Heart right ventricle (tissue), 16 donors: Measurements from ENCODE around the gene TFB1M. TPM values are rescaled to one million over a fixed set of nuclear protein-coding genes. Genes with fewer than 3 reads are reported as not detected.

Experiments used
- ATAC-seq, 8 donors: fragments of 200-7000 bp; cut with Tn5 transposase; one replicate each; pipeline ENCODE4 v1.9.1; 2020; ENCODE audit warnings: mild to moderate bottlenecking in 8 of 8, moderate library complexity in 8 of 8, moderate number of reproducible peaks in 1 of 8
- DNase-seq, 2 donors: peaks; one replicate each; pipeline ENCODE4 v3.0.0-alpha.2; 2020
- H3K27ac ChIP-seq, 10 donors: fragments of 200-600 bp; sonication (generic) in 2 of 10; one replicate each; pipeline versions ENCODE4 v1.5.0 to v1.8.0; 2020 to 2022; ENCODE audit warnings: mild to moderate bottlenecking in 3 of 10
- H3K27me3 ChIP-seq, 7 donors: fragments of 200-600 bp; one replicate each; pipeline ENCODE4 v1.8.0; 2021 to 2022; ENCODE audit warnings: mild to moderate bottlenecking in 2 of 7
- H3K36me3 ChIP-seq, 9 donors: fragments of 200-600 bp; sonication (generic) in 1 of 9; one replicate each; pipeline versions ENCODE4 v1.5.0 to v1.8.0; 2020 to 2022; ENCODE audit warnings: mild to moderate bottlenecking in 2 of 9
- H3K4me1 ChIP-seq, 9 donors: fragments of 200-600 bp; sonication (generic) in 1 of 9; one replicate each; pipeline versions ENCODE4 v1.5.0 to v1.8.0; 2020 to 2022; ENCODE audit warnings: mild to moderate bottlenecking in 4 of 9
- H3K4me3 ChIP-seq, 10 donors: fragments of 200-600 bp; sonication (generic) in 2 of 10; one replicate each; pipeline versions ENCODE4 v1.5.0 to v1.8.0; 2020 to 2022; ENCODE audit warnings: mild to moderate bottlenecking in 7 of 10, moderate library complexity in 2 of 10
- H3K9me3 ChIP-seq, 11 donors: fragments of 200-600 bp in 10 of 11; sonication (generic) in 2 of 11; one replicate each; pipeline versions ENCODE4 v1.5.0 to v1.8.0; 2013 to 2022; ENCODE audit warnings: mild to moderate bottlenecking in 2 of 11, control low read depth in 1 of 11, moderate library complexity in 1 of 11
- CTCF ChIP-seq, 9 donors: fragments of 200-600 bp; sonication (generic) in 2 of 9; IDR thresholded peaks; one replicate each; pipeline versions ENCODE4 v1.5.0 to v1.8.0; 2021 to 2022; ENCODE audit warnings: antibody characterized with exemption in 9 of 9, mild to moderate bottlenecking in 5 of 9, moderate library complexity in 1 of 9
- WGBS, 2 donors: extraction: QIAGEN DNeasy Blood & Tissue Kit; methylation state at CpG; one replicate each; pipeline ENCODE4 v1.1.7; 2013; ENCODE audit warnings: inconsistent platforms in 1 of 2; 5-methylcytosine and 5-hydroxymethylcytosine counted together
- intact Hi-C, 10 donors: fragments of 100-400 bp; cut with DNase I; formaldehyde crosslinking; loops; one replicate each; pipeline versions ENCODE4 v1.11.1 to v1.14.2; 2022
- polyA plus RNA-seq, 2 donors: library from polyadenylated mRNA; stranded (reverse); fragments of 200-250 nt; gene quantifications; one replicate each; pipeline ENCODE4 v1.2.3, GENCODE V29; 2013
- total RNA-seq, 10 donors: library from RNA; stranded (reverse); fragmentation: NEBNext Ultra II Directional in 3 of 10; extraction: Animal tissue kit (Norgen Biotek cat#: 25700) in 3 of 10; gene quantifications; one replicate each; pipeline versions ENCODE4 v1.2.1 to v1.2.4, GENCODE V29; 2021 to 2023
- donor health status: Arrhythmogenic right ventricular cardiomyopathy.
- donor health status: ischemic (EF 13 %, LVEDD 7.1; RV severe dilation, severe dysfunction).
- donor health status: healthy with polysubstance abuse.
- donor health status: DM: no; HTN: yes; CAD: no.
- donor health status: DM: no; HTN: no; CAD: no.
- donor health status: ischemic (EF 25% LVEDD 6.9; RV normal size, moderate dysfunction).
- donor health status: ischemic (EF 25% LVEDD 5.7; RV mildly dilated, moderate dysfunction).
- donor health status: healthy.
- donor health status: DM: yes; HTN: yes; CAD: no.
- donor health status: Ischemic cardiomyopathy.
- donor health status: ischemic (EF 35%, LVEDD 5.7; RV mildly dilated, moderate dysfunction).
- donor health status: nonischemic (EF 11% LVEDD 7.7; RV severe dilation, severe dysfunction).
- donor health status: DM: yes; HTN: yes; CAD: no.
- donor health status: PGD.
- donor health status: ischemic (EF 29% LVEDD 5.4; RV normal size, mild dysfunction).
- donor health status: nonischemic (EF 23%, LVEDD 6.1; RV moderate dilation, normal function).

The TFB1M gene
- total and polyA plus RNA-seq, 12 donors, result 9.7 to 23.1 (median 17.9) TPM

GRCh38 chr6:155250701-155251381 is 63.4 kb downstream of the TFB1M start:
- ATAC-seq, result peak in 6 of 8 donors; percentile 19 to 61 (median 43)
- Histone ChIP-seq H3K9me3 (no peaks in the 10 kb centered on the region), H3K4me1 (peaks cover 0 to 34% (median 9%) of the 10 kb centered on the region in 9 donors), H3K27me3 (no peaks in the 10 kb centered on the region), H3K27ac (peak overlapping the region in 8 of 10 donors; percentile 20 to 68 (median 46)), H3K36me3 (peaks cover 0 to 68% (median 20%) of the 10 kb centered on the region in 9 donors), H3K4me3 (no peak overlapping the region)
- TF ChIP-seq CTCF (IDR thresholded peaks at IDR 0.05), result no peak
- DNase-seq, result no peak
- intact Hi-C loops, result loop anchor here in 1 of 10 donors (5.0 kb wide), 1 partner anchor 319 kb away; no protein-coding TSS in a partner anchor
- 67 to 73% methylated on average over 10 of the region's 10 CpGs for WGBS, 2 donors

- intact Hi-C loops, result loop anchor here in 9 of 10 donors (1.0 to 10.0 kb wide), 9 partner anchors 46 to 374 kb away; no protein-coding TSS in a partner anchor
- peaks cover 0 to 46% (median 10%) of the 10 kb centered on the region in 9 donors for H3K36me3 ChIP-seq
- ATAC-seq (peak; percentile 28 to 65 (median 49)), DNase-seq (no peak)
- TF ChIP-seq CTCF (IDR thresholded peaks at IDR 0.05), result peak in 8 of 9 donors; percentile 8 to 78 (median 64)
- H3K4me1 ChIP-seq, result peaks cover 0 to 29% (median 9%) of the 10 kb centered on the region in 9 donors
- H3K27ac ChIP-seq, result peak overlapping the region in 1 of 10 donors; percentile 2
- no peak overlapping the region for H3K4me3 ChIP-seq
- no peaks in the 10 kb centered on the region for H3K27me3 ChIP-seq
- 82% methylated on average over 30 of the region's 30 CpGs for WGBS, 2 donors
- no peaks in the 10 kb centered on the region for H3K9me3 ChIP-seq
Measured at GRCh38 chr6:155248008-155249001, 66.0 kb downstream of the TFB1M start.

DNA sequence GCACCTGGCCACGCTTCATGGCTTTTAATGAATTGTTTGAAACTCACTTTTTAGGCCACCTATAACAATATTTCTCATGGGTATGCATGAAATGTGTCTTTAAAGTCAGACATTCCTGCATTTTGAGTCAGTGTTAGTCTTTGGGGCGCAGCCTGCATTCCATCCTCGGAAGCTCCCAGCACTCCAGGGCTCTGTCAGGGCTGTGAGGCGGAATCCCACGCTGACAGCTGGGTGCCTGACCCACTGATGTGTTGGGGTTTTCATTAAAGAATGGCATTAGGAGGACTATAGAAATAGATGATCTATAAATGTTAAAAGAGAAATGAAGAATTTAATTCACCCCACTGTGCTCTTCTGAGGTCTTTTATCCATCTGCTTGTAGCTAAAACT is 66.7 kb downstream of the TFB1M start:
- 94% methylated on average over 5 of the region's 5 CpGs for WGBS, 2 donors
- DNase-seq, result no peak
- Histone ChIP-seq H3K27me3 (no peaks in the 10 kb centered on the region), H3K27ac (no peak overlapping the region), H3K4me1 (peaks cover 0 to 24% (median 5%) of the 10 kb centered on the region in 9 donors), H3K4me3 (no peak overlapping the region), H3K9me3 (no peaks in the 10 kb centered on the region), H3K36me3 (peaks cover 0 to 39% (median 9%) of the 10 kb centered on the region in 9 donors)
- intact Hi-C loops, result loop anchor here in 9 of 10 donors (1.0 to 10.0 kb wide), 9 partner anchors 45 to 373 kb away; no protein-coding TSS in a partner anchor
- no peak for TF ChIP-seq CTCF (IDR thresholded peaks at IDR 0.05)
- ATAC-seq, result no peak

- 95 to 100% methylated on average over 2 of the region's 2 CpGs for WGBS, 2 donors
- Histone ChIP-seq H3K27me3 (no peaks in the 10 kb centered on the region), H3K4me1 (peaks cover 0 to 22% (median 5%) of the 10 kb centered on the region in 9 donors), H3K9me3 (no peaks in the 10 kb centered on the region), H3K4me3 (no peak overlapping the region), H3K27ac (no peak overlapping the region), H3K36me3 (peaks cover 0 to 31% (median 2%) of the 10 kb centered on the region in 9 donors)
- ATAC-seq (no peak), DNase-seq (no peak)
- intact Hi-C loops, result loop anchor here in 6 of 10 donors (5.0 to 10.0 kb wide), 5 partner anchors 45 to 372 kb away; no protein-coding TSS in a partner anchor
- TF ChIP-seq CTCF (IDR thresholded peaks at IDR 0.05), result no peak
Measured at GRCh38 chr6:155246825-155247224, 67.5 kb downstream of the TFB1M start.
